Measurements from ENCODE around the gene AMBP. TPM values are rescaled to one million over a fixed set of nuclear protein-coding genes. Genes with fewer than 3 reads are reported as not detected.

The AMBP gene
- total and polyA plus RNA-seq, 2 donors (not counting 1 experiment from before 2014, with no cell fraction given) = not detected

DNA sequence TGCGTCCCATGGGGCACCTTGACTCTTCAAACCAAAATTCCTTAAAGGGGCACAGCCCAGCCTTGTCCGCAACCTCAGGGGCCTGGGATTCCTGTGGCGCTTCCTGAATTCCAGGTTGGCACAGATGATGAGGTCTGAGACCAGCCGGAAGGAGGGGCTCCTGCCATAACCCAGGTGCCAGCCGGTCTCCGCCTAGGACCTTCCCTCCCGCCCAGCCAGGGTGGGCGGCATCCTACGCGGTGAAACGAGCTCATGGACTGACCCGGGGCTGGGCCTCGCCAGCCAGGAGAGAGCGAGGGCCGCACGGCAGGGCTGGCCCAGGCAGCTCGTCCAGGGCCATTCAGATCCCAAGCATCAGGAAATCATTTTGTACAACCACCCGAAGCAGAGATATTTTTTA, 23.0 kb downstream of the AMBP start:
- no peak overlapping the region for H3K4me3 ChIP-seq (ENCODE audit: control extremely low read depth in 1 of 5, extremely low read depth in 1 of 5, insufficient read depth in 1 of 5, low read depth in 2 of 5, low read length in 4 of 5)
- 96% methylated on average over 18 of the region's 18 CpGs for WGBS (ENCODE audit: insufficient coverage)
- H3K27me3 ChIP-seq (replicated peaks in 1 of 4; ENCODE audit: control extremely low read depth in 1 of 4, control insufficient read depth in 3 of 4, insufficient read depth in 4 of 4, low read length in 3 of 4) = no peaks in the 10 kb centered on the region
- Mint-ChIP-seq H3K27me3 (peaks cover 4% of the 10 kb centered on the region), H3K9me3 (ENCODE audit: insufficient read depth) (no peaks in the 10 kb centered on the region), H3K4me3 (no peak overlapping the region), H3K27ac (no peak overlapping the region), H3K4me1 (peaks cover 5% of the 10 kb centered on the region)
- H2AFZ ChIP-seq (ENCODE audit: insufficient read depth, low read depth, low read length, poor library complexity, severe bottlenecking) = no peak overlapping the region
- DNase-seq = no peak
- no peak for ATAC-seq (ENCODE audit: low read depth)
- no peak overlapping the region for H3K4me2 ChIP-seq (replicated peaks; ENCODE audit: low read depth, low read length, poor library complexity, severe bottlenecking)
- H3K36me3 ChIP-seq (replicated peaks in 1 of 2; ENCODE audit: control extremely low read depth in 1 of 2, control insufficient read depth in 1 of 2, extremely low read depth in 1 of 2, insufficient read depth in 2 of 2, low read length in 1 of 2) = no peaks in the 10 kb centered on the region
- no peaks in the 10 kb centered on the region for H3K4me1 ChIP-seq (ENCODE audit: control insufficient read depth in 2 of 2, insufficient read depth in 2 of 2, low read length in 2 of 2)
- POLR2A ChIA-PET = no interaction called here
- intact Hi-C loops (cut with micrococcal nuclease) = no loop called here
- H4K20me1 ChIP-seq (ENCODE audit: control insufficient read depth, insufficient read depth, low read length, poor library complexity, severe bottlenecking) = no peaks in the 10 kb centered on the region
- CTCF ChIA-PET = no interaction called here
- no peaks in the 10 kb centered on the region for H3K9me3 ChIP-seq (ENCODE audit: control extremely low read depth in 1 of 3, control insufficient read depth in 2 of 3, insufficient read depth in 1 of 3, low read length in 2 of 3)
- no peak overlapping the region for H3K27ac ChIP-seq (ENCODE audit: low read length in 2 of 2)
- TF ChIP-seq EZH2 (IDR thresholded peaks at IDR 0.05; ENCODE audit: borderline replicate concordance, insufficient read depth, low read depth, low read length, poor library complexity, severe bottlenecking) = no peak
- TF ChIP-seq, protein P1, sequence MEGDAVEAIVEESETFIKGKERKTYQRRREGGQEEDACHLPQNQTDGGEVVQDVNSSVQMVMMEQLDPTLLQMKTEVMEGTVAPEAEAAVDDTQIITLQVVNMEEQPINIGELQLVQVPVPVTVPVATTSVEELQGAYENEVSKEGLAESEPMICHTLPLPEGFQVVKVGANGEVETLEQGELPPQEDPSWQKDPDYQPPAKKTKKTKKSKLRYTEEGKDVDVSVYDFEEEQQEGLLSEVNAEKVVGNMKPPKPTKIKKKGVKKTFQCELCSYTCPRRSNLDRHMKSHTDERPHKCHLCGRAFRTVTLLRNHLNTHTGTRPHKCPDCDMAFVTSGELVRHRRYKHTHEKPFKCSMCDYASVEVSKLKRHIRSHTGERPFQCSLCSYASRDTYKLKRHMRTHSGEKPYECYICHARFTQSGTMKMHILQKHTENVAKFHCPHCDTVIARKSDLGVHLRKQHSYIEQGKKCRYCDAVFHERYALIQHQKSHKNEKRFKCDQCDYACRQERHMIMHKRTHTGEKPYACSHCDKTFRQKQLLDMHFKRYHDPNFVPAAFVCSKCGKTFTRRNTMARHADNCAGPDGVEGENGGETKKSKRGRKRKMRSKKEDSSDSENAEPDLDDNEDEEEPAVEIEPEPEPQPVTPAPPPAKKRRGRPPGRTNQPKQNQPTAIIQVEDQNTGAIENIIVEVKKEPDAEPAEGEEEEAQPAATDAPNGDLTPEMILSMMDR (IDR thresholded peaks at IDR 0.05) = no peak
- H3K79me2 ChIP-seq (ENCODE audit: control insufficient read depth, insufficient read depth, low read length) = no peaks in the 10 kb centered on the region
- no peak overlapping the region for H3K9ac ChIP-seq (ENCODE audit: low read length)

DNA sequence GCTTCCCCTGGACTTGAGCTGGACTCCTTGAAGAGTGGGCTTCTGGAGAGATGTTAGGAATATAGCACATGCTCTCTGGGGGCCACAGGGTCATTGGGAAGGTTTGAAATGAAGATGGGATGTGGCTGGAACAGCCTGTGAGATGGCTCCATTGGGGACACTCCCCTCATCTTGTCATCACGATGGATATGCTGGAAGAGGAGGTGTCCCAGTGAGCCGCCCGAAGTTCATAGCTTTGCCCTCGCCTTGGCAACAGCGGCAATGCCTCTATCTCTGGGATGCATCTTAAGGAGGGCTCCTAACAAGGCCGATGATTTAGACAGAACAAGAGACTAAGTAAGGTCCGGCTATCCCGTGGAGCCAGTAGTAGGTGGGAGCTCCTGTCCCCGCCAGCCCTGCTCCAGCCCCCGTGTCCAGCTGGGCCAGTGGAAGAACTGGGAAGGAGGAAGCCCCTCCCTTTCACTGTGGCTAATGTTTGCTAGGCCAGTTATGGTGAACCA, 23.9 kb downstream of the AMBP start:
- Histone ChIP-seq H3K79me2 (ENCODE audit: control insufficient read depth, insufficient read depth, low read length) (no peaks in the 10 kb centered on the region), H3K27ac (ENCODE audit: low read length in 2 of 2) (no peak overlapping the region), H2AFZ (ENCODE audit: insufficient read depth, low read depth, low read length, poor library complexity, severe bottlenecking) (no peak overlapping the region), H3K36me3 (replicated peaks in 1 of 2; ENCODE audit: control extremely low read depth in 1 of 2, control insufficient read depth in 1 of 2, extremely low read depth in 1 of 2, insufficient read depth in 2 of 2, low read length in 1 of 2) (no peaks in the 10 kb centered on the region), H3K9me3 (ENCODE audit: control extremely low read depth in 1 of 3, control insufficient read depth in 2 of 3, insufficient read depth in 1 of 3, low read length in 2 of 3) (peaks cover 0 to 6% (median 0%) of the 10 kb centered on the region in 3 donors), H3K4me1 (ENCODE audit: control insufficient read depth in 2 of 2, insufficient read depth in 2 of 2, low read length in 2 of 2) (no peaks in the 10 kb centered on the region), H3K4me2 (replicated peaks; ENCODE audit: low read depth, low read length, poor library complexity, severe bottlenecking) (no peak overlapping the region), H3K27me3 (replicated peaks in 1 of 4; ENCODE audit: control extremely low read depth in 1 of 4, control insufficient read depth in 3 of 4, insufficient read depth in 4 of 4, low read length in 3 of 4) (no peaks in the 10 kb centered on the region), H3K4me3 (ENCODE audit: control extremely low read depth in 1 of 5, extremely low read depth in 1 of 5, insufficient read depth in 1 of 5, low read depth in 2 of 5, low read length in 4 of 5) (no peak overlapping the region), H3K9ac (ENCODE audit: low read length) (no peak overlapping the region), H4K20me1 (ENCODE audit: control insufficient read depth, insufficient read depth, low read length, poor library complexity, severe bottlenecking) (no peaks in the 10 kb centered on the region)
- no peak overlapping the region for H3K27ac Mint-ChIP-seq
- ChIA-PET POLR2A (no interaction called here), CTCF (no interaction called here)
- intact Hi-C loops (cut with micrococcal nuclease) = no loop called here
- no peak for DNase-seq
- no peaks in the 10 kb centered on the region for H3K27me3 Mint-ChIP-seq
- H3K4me3 Mint-ChIP-seq = no peak overlapping the region
- WGBS (ENCODE audit: insufficient coverage) = 73% methylated on average over 9 of the region's 10 CpGs
- no peak for TF ChIP-seq EZH2 (IDR thresholded peaks at IDR 0.05; ENCODE audit: borderline replicate concordance, insufficient read depth, low read depth, low read length, poor library complexity, severe bottlenecking)
- TF ChIP-seq, protein P1 (IDR thresholded peaks at IDR 0.05) = no peak
- peaks cover 5% of the 10 kb centered on the region for H3K4me1 Mint-ChIP-seq
- no peak for ATAC-seq (ENCODE audit: low read depth)
- H3K9me3 Mint-ChIP-seq (ENCODE audit: insufficient read depth) = no peaks in the 10 kb centered on the region
